Ovary (tissue), 9 donors: ENCODE measurements around the gene SLC4A8. TPM values are rescaled to one million over a fixed set of nuclear protein-coding genes. Genes with fewer than 3 reads are reported as not detected.

Experiments
- DNase-seq, 5 donors: peaks; one replicate each; pipeline ENCODE4 v3.0.0-alpha.2; 2019 to 2020
- H3K27ac ChIP-seq, 2 donors: fragments of 200-600 bp; one replicate each; pipeline versions ENCODE4 v1.5.1 to v1.8.0; 2019 to 2022
- H3K27me3 ChIP-seq: fragments of 200-600 bp; one replicate; pipeline ENCODE4 v1.8.0; 2022
- H3K36me3 ChIP-seq: fragments of 200-600 bp; sonication (generic); one replicate; pipeline ENCODE4 v1.5.1; 2019
- H3K4me1 ChIP-seq: one replicate; pipeline ENCODE4 v1.8.1; 2013; ENCODE audit warnings: mild to moderate bottlenecking, moderate library complexity; ENCODE audit not compliant: insufficient read depth
- H3K4me3 ChIP-seq: fragments of 200-600 bp; sonication (generic); one replicate; pipeline ENCODE4 v1.5.1; 2017
- H3K9me3 ChIP-seq, 2 donors: fragments of 200-600 bp in 1 of 2; sonication (generic) in 1 of 2; one replicate each; pipeline versions ENCODE4 v1.5.1 to v1.8.1; 2013 to 2019; ENCODE audit warnings: mild to moderate bottlenecking in 1 of 2, moderate library complexity in 1 of 2
- EP300 ChIP-seq: sonication (generic); formaldehyde crosslinking; IDR thresholded peaks from one replicate; pipeline ENCODE4 v1.6.1; 2017; ENCODE audit warnings: antibody characterized with exemption
- POLR2A ChIP-seq: fragments of 450-650 bp; IDR thresholded peaks from one replicate; pipeline ENCODE4 v1.6.1; 2017; ENCODE audit warnings: antibody characterized with exemption, mild to moderate bottlenecking, moderate library complexity
- WGBS, 3 donors: extraction: QIAGEN DNeasy Blood & Tissue Kit in 1 of 3; methylation state at CpG; one replicate each; pipeline versions ENCODE4 v1.1.5 to v1.1.7; 2013 to 2017; 5-methylcytosine and 5-hydroxymethylcytosine counted together
- intact Hi-C, 4 donors: fragments of 100-400 bp; cut with DNase I; formaldehyde crosslinking; loops; one replicate each; pipeline versions ENCODE4 v1.11.0 to v1.15.1; 2022 to 2023
- polyA plus RNA-seq, 2 donors: library from polyadenylated mRNA; stranded (reverse); fragments of 200-250 nt in 1 of 2; fragments of 350-450 nt in 1 of 2; fragmentation: Illumina TruSeq in 1 of 2; extraction: RNeasy Lipid Tissue Mini Kit (QIAGEN cat#74804) in 1 of 2; gene quantifications; one replicate each; pipeline ENCODE4 v1.2.3, GENCODE V29; 2013 to 2014
- total RNA-seq, 7 donors: library from RNA; depleted of rRNA in 2 of 7; stranded (reverse); fragments of >200 nt in 2 of 7; fragmentation: NEBNext Ultra II Directional in 3 of 7; extraction: Animal tissue kit (Norgen Biotek cat#: 25700) in 3 of 7; gene quantifications; one replicate each; pipeline versions ENCODE4 v1.1.0 to v1.2.4, GENCODE V29; 2016 to 2023
- TF ChIP-seq, protein P1 (sequence below), 3 donors: fragments of 450-650 bp in 2 of 3; fragments of 200-600 bp in 1 of 3; IDR thresholded peaks; one replicate each; pipeline versions ENCODE4 v1.5.1 to v1.8.0; 2016 to 2022; ENCODE audit warnings: antibody characterized with exemption in 3 of 3, mild to moderate bottlenecking in 1 of 3
- donor health status: DM: no; HTN: no; CAD: no; lungs with moderate emphysema.
- donor health status: DM: no; HTN: no; CAD: no.
- donor health status: Bipolar disorder and iron deficiency.
- donor health status: DM: yes; HTN: yes; CAD: no.
- donor health status: DM: no; HTN: no; CAD: no.
- donor health status: DM: yes; HTN: yes; CAD: no.

The SLC4A8 gene
- total and polyA plus RNA-seq, 9 donors, result 1.5 to 18.5 (median 7.8) TPM

DNA sequence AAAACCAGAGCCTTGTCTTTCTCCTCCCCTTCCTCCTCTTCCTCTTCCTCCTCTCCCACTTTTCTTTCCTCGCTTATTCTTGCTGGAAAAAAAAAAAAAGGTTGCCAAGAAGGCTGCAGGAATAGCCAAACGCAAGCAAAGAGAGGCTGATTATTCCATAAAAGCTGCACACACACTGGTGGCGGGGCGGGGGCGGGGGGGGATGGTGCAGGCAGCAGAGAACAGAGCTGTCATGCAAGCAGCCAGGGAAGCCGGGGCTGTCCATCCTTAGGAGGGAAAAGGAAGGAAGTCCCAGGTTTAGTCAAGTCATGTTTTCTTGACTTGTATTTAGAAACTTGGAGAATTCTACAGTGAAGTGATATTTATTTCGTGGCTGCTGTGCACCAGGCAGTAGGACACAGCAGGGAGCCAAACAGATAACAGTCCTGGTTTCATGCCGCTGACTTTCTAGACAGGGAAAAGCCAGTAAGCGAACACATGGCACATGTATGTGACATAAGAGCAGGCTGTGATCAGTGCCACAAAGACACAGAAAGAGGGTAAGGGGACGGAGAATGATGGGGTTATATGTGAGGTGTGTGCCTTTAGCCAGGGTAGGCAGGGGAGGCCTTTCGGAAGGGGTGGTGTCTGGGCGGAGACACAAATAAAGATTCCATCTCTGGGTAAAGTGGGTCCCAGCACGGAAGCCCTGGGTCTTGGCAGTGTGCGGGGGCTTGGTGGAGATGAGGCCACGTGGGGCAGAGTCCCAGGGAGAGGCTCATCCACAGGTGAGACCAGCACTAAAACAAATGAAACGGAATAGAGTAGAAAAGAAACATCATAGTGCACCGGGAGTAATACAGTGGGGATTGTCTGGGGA is 109.8 kb downstream of the SLC4A8 start:
- 59 to 64% (median 62%) methylated on average over 17 of the region's 17 CpGs for WGBS, 3 donors

DNA sequence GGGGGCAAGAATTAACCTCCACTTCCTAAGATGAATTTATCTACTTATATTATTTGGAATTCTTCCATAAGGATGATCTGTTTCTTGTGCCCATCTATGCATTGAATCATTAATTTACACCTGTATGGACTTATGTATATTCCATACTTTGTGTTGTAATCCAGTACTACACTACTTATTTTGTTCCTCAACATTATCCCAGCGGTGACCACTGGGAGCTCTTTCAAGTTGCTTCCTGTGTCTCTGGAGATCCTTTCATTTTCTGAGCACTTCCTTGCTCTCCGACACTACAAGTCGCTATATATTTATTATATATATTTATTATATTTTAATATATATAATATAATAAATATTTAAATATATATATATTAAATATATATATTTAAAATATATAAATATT is 111.5 kb downstream of the SLC4A8 start:
- Histone ChIP-seq H3K4me1 (no peaks in the 10 kb centered on the region), H3K4me3 (no peak overlapping the region), H3K9me3 (no peaks in the 10 kb centered on the region), H3K27ac (no peak overlapping the region), H3K27me3 (no peaks in the 10 kb centered on the region), H3K36me3 (no peaks in the 10 kb centered on the region)
- 70 to 76% (median 75%) methylated on average over 3 of the region's 3 CpGs for WGBS, 3 donors
- intact Hi-C loops, result no loop called here
- TF ChIP-seq EP300, result no peak
- TF ChIP-seq, protein P1, sequence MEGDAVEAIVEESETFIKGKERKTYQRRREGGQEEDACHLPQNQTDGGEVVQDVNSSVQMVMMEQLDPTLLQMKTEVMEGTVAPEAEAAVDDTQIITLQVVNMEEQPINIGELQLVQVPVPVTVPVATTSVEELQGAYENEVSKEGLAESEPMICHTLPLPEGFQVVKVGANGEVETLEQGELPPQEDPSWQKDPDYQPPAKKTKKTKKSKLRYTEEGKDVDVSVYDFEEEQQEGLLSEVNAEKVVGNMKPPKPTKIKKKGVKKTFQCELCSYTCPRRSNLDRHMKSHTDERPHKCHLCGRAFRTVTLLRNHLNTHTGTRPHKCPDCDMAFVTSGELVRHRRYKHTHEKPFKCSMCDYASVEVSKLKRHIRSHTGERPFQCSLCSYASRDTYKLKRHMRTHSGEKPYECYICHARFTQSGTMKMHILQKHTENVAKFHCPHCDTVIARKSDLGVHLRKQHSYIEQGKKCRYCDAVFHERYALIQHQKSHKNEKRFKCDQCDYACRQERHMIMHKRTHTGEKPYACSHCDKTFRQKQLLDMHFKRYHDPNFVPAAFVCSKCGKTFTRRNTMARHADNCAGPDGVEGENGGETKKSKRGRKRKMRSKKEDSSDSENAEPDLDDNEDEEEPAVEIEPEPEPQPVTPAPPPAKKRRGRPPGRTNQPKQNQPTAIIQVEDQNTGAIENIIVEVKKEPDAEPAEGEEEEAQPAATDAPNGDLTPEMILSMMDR (IDR thresholded peaks at IDR 0.05), result no peak
- TF ChIP-seq POLR2A, result no peak
- no peak for DNase-seq

More for the DNA sequence above, 109.8 kb downstream of the SLC4A8 start:
- H3K9me3 ChIP-seq, result no peaks in the 10 kb centered on the region
- H3K4me1 ChIP-seq, result no peaks in the 10 kb centered on the region
- no peak overlapping the region for H3K4me3 ChIP-seq
- TF ChIP-seq EP300, result no peak
- TF ChIP-seq, protein P1 (IDR thresholded peaks at IDR 0.05), result no peak
- TF ChIP-seq POLR2A, result no peak
- no peak overlapping the region for H3K27ac ChIP-seq
- DNase-seq, result no peak
- H3K36me3 ChIP-seq, result no peaks in the 10 kb centered on the region
- intact Hi-C loops, result loop anchor here in 1 of 4 donors (5.0 kb wide), 1 partner anchor 112 kb away; the partner anchor contains the start of gene SLC4A8
- H3K27me3 ChIP-seq, result no peaks in the 10 kb centered on the region

DNA sequence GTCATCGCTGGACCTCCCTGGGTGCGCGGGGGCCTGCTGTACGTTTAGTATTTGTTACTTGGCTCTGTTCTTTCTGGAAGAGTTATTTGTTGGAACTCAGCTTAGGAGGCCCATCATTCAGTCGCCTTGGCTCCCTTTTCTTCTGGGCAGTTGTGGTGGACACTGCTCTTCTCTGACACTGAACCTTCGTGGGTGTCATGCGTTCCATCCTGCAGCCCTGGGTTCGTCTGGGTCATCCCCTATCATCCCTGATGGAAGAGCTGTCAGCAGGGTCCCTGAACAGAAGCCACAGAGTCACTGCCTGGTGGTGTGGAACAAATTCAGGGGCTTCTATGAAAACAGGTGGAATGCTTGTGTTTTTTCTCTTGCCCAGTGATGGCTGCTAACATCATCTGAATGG is 113.5 kb downstream of the SLC4A8 start:
- no peak overlapping the region for H3K4me3 ChIP-seq
- 76 to 82% (median 80%) methylated on average over 8 of the region's 8 CpGs for WGBS, 3 donors
- intact Hi-C loops, result no loop called here
- H3K27me3 ChIP-seq, result no peaks in the 10 kb centered on the region
- H3K4me1 ChIP-seq, result no peaks in the 10 kb centered on the region
- no peak overlapping the region for H3K27ac ChIP-seq
- DNase-seq, result no peak
- no peaks in the 10 kb centered on the region for H3K36me3 ChIP-seq
- H3K9me3 ChIP-seq, result no peaks in the 10 kb centered on the region
- TF ChIP-seq POLR2A, result no peak
- no peak for TF ChIP-seq EP300
- TF ChIP-seq, protein P1 (IDR thresholded peaks at IDR 0.05), result no peak

DNA sequence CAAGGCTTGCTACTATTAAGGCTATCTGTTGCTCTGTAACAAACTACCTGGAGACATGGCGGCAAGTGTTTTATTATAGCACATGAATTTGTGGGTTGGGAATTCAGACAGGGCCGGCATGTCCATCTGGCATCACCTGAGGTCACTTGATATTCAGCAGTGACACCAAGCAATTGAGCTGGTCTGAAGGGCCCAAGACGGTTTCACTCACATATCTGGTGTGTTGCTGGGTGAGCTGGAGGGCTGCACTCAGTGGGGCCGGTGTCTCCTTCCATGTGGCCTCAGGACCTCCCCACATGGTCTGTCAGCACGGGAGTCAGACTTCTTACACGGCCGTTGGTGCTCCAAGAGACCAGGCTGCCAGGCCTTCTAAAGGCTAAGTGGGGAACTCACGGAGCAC is 114.0 kb downstream of the SLC4A8 start:
- no peaks in the 10 kb centered on the region for H3K27me3 ChIP-seq
- TF ChIP-seq, protein P1 (IDR thresholded peaks at IDR 0.05), result no peak
- TF ChIP-seq POLR2A (no peak), EP300 (no peak)
- WGBS, 3 donors, result 63 to 88% (median 76%) methylated on average over 8 of the region's 8 CpGs
- H3K4me1 ChIP-seq, result no peaks in the 10 kb centered on the region
- DNase-seq, result no peak
- no peak overlapping the region for H3K4me3 ChIP-seq
- no peaks in the 10 kb centered on the region for H3K36me3 ChIP-seq
- H3K27ac ChIP-seq, result no peak overlapping the region
- intact Hi-C loops, result no loop called here
- H3K9me3 ChIP-seq, result no peaks in the 10 kb centered on the region
